ENCODE results near the gene PTGIS.

The PTGIS gene

DNA sequence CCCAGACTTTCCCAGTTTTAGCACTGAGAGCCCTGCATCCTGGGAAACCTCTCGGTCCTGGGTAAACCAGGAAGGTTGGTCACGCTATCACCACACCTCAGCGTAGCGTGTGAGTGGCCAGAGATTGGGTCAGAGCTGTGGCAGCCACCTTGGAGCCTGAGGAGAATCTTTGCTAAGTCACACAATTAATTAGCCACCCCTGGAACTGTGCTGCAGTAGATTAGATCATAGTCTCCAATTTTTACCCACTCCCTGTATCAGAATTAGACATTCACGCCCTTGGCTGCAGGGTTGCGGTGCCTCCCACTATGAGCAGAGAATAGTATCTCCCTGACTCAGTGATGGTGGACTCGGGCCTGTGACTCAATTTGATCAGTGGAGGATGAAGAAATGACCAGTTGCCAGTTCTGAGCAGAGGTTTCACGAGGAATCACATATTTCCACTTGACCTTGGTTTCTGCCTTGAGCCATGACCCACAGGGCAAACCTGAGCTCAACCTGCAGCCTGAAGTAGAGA lies 6.0 kb upstream of the PTGIS start:
- no peaks in the 10 kb centered on the region for H3K79me2 ChIP-seq
- H3K9ac ChIP-seq: no peak overlapping the region
- no peak overlapping the region for H2AFZ ChIP-seq
- H3K36me3 ChIP-seq (ENCODE audit: control insufficient read depth, insufficient read depth, low read length): no peaks in the 10 kb centered on the region
- no peaks in the 10 kb centered on the region for H3K4me1 ChIP-seq
- TF ChIP-seq, protein P1, sequence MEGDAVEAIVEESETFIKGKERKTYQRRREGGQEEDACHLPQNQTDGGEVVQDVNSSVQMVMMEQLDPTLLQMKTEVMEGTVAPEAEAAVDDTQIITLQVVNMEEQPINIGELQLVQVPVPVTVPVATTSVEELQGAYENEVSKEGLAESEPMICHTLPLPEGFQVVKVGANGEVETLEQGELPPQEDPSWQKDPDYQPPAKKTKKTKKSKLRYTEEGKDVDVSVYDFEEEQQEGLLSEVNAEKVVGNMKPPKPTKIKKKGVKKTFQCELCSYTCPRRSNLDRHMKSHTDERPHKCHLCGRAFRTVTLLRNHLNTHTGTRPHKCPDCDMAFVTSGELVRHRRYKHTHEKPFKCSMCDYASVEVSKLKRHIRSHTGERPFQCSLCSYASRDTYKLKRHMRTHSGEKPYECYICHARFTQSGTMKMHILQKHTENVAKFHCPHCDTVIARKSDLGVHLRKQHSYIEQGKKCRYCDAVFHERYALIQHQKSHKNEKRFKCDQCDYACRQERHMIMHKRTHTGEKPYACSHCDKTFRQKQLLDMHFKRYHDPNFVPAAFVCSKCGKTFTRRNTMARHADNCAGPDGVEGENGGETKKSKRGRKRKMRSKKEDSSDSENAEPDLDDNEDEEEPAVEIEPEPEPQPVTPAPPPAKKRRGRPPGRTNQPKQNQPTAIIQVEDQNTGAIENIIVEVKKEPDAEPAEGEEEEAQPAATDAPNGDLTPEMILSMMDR (IDR thresholded peaks at IDR 0.05): no peak
- no peaks in the 10 kb centered on the region for H3K9me3 ChIP-seq (ENCODE audit: control insufficient read depth, low read length)
- H3K27me3 ChIP-seq (ENCODE audit: control insufficient read depth, insufficient read depth, low read length): no peaks in the 10 kb centered on the region
- H3K4me2 ChIP-seq (ENCODE audit: low read length): no peak overlapping the region
- H3K27ac ChIP-seq: no peak overlapping the region
- no peak overlapping the region for H3K4me3 ChIP-seq (ENCODE audit: low read depth, low read length)

DNA sequence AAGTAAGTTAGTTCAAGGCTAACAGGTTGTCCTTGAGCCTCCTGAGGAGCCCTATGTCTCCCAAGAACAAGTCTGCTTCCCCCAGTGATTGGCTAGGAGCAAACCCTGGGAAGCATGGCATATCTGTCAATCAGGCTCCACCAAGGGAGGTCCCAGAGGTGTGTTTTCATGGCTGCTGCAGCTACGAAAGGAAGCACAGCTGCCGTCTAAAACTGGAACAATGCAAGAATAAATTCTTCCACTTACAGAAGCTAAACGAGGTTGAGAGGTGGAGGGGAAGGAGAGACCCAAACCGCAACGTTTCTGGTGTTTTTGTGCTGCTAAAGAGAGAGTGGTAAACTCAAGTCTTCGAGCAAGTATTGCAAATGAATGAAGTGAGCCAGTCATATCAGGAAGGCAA lies 4.9 kb upstream of the PTGIS start:
- no peaks in the 10 kb centered on the region for H3K79me2 ChIP-seq
- no peaks in the 10 kb centered on the region for H3K4me1 ChIP-seq
- no peaks in the 10 kb centered on the region for H3K36me3 ChIP-seq (ENCODE audit: control insufficient read depth, insufficient read depth, low read length)
- H3K4me2 ChIP-seq (ENCODE audit: low read length): no peak overlapping the region
- no peak overlapping the region for H3K27ac ChIP-seq
- no peak overlapping the region for H2AFZ ChIP-seq
- no peaks in the 10 kb centered on the region for H3K9me3 ChIP-seq (ENCODE audit: control insufficient read depth, low read length)
- no peaks in the 10 kb centered on the region for H3K27me3 ChIP-seq (ENCODE audit: control insufficient read depth, insufficient read depth, low read length)
- no peak overlapping the region for H3K9ac ChIP-seq
- H3K4me3 ChIP-seq (ENCODE audit: low read depth, low read length): no peak overlapping the region
- TF ChIP-seq, protein P1 (IDR thresholded peaks at IDR 0.05): no peak

DNA sequence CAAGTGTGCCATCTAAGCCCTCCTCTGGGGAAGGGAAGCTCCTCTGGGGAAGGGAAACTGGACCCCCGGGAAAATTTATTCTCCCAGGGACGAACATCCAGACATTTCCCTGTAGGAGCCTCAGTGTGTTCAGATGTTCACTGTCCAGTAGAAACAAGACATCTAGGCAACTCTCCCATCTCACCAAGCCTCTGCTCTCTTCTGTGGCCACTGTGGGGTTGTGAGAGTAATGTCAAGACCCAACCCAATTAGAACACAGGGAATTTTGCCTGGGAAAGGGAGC lies 3.6 kb upstream of the PTGIS start:
- H3K9me3 ChIP-seq (ENCODE audit: control insufficient read depth, low read length): no peaks in the 10 kb centered on the region
- no peaks in the 10 kb centered on the region for H3K36me3 ChIP-seq (ENCODE audit: control insufficient read depth, insufficient read depth, low read length)
- no peak overlapping the region for H3K9ac ChIP-seq
- peaks cover 2% of the 10 kb centered on the region for H3K4me1 ChIP-seq
- no peak overlapping the region for H2AFZ ChIP-seq
- no peak overlapping the region for H3K4me3 ChIP-seq (ENCODE audit: low read depth, low read length)
- H3K27me3 ChIP-seq (ENCODE audit: control insufficient read depth, insufficient read depth, low read length): no peaks in the 10 kb centered on the region
- H3K27ac ChIP-seq: no peak overlapping the region
- no peak overlapping the region for H3K4me2 ChIP-seq (ENCODE audit: low read length)
- no peaks in the 10 kb centered on the region for H3K79me2 ChIP-seq
- TF ChIP-seq, protein P1 (IDR thresholded peaks at IDR 0.05): no peak

DNA sequence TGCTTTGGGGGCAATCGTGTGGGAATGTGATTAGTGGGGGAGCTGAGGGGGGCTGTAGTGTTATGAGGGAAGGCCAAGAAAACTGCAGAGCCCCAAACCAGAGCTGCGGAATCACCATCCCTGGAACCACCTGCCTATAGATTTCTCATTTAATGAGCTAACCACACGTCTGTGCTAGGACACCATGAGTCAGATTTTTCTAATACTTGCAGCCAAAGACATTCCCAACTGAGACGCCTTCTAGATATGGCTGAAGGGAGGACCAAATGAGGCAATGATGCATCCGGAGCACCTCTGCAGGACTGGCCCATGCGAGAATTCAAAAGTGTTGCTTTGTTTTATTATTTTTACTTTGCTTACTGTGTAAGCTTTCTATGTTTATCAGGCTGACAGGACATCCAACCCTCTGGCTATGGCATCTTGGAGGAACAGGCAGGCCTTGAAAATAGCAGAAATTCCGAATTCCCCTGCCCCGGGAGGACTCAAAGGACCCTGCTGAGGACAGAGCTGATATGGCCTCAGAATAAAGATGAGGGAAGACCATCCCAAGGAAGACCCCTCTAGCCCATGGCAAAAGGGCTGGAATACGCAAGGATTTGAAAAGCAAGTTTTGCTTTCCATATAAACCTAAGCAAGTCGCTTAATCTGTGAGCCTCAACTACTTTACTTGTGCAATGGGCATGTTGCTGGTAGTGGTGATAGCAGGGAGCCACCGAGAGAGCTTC lies 3.1 kb upstream of the PTGIS start:
- H3K4me3 ChIP-seq (ENCODE audit: low read depth, low read length): no peak overlapping the region
- no peak overlapping the region for H2AFZ ChIP-seq
- no peak overlapping the region for H3K9ac ChIP-seq
- peaks cover 2% of the 10 kb centered on the region for H3K4me1 ChIP-seq
- H3K9me3 ChIP-seq (ENCODE audit: control insufficient read depth, low read length): no peaks in the 10 kb centered on the region
- H3K4me2 ChIP-seq (ENCODE audit: low read length): no peak overlapping the region
- TF ChIP-seq, protein P1 (IDR thresholded peaks at IDR 0.05): no peak
- H3K36me3 ChIP-seq (ENCODE audit: control insufficient read depth, insufficient read depth, low read length): no peaks in the 10 kb centered on the region
- H3K79me2 ChIP-seq: no peaks in the 10 kb centered on the region
- no peaks in the 10 kb centered on the region for H3K27me3 ChIP-seq (ENCODE audit: control insufficient read depth, insufficient read depth, low read length)
- no peak overlapping the region for H3K27ac ChIP-seq

Data from parathyroid adenoma (tissue), 2 donors.